NCI-H1417 treated with DMSO at 0.1 percent for 48 hours (cell line): ENCODE results near the gene ZNF536.
"Not testable (repeated sequence)": the region's sequence is repeated elsewhere in the genome, so short reads cannot be mapped to it uniquely, and the experiment has no call there.

Source experiments
- DNase-seq: peaks from one replicate; lab custom pipeline; 2025; lab: John Stamatoyannopoulos, UW

Gene ZNF536

DNA sequence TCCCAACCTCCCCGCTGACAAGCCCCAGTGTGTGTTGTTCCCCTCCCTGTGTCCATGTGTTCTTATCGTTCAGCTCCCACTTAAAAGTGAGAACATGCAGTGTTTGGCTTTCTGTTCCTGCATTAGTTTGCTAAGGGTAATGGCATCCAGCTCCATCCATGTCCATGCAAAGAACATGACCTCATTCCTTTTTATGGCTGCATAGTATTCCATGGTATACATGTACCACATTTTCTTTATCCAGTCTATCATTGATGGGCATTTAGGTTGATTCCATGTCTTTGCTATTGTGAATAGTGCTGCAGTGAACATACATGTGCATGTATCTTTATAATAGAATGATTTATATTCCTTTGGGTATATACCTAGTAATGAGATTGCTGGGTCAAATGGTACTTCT, 114.1 kb downstream of the ZNF536 start:
- DNase-seq: not testable (repeated sequence)

- no peak for DNase-seq
These were observed 115.0 kb downstream of the ZNF536 start for GRCh38 chr19:30487178-30487577.

DNA sequence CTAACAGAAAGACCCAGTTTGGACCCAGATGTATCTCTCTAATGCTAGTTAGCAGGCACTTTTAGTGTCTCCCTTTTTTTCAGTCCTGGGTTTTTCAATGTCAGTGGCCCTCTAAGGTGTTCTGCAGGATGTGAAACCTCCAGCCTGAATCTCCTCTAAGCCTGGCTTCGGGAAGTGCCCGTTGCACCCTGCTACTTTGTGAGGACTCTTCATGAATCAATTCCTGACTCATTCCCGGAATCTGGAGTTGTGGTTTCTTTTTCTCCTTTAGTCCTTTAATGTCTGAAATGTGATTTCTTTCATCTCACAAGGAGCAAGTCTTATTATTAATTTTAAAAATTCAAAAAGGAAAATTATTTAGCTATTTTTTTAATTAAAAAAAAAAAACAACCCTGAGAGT, 116.0 kb downstream of the ZNF536 start:
- DNase-seq: no peak

DNA sequence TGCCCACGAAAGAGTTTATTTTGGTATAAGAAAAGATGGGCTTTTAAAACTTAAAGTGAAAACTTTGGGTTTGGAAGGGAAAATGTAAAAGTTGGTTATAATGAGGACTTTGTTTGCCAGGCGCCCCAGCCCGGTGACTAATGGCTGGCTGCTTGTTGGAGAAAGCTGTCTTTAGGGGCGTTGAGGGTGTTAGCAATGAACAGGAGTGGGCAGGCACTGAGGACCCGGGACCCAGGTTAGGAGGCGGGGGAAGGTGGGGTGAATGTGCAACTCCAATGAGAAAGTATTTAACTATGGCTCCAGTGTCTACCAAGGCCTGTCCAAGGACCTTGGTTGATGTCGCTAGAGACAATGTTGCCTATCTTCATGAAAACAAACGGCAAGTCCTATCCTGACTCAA, 118.6 kb downstream of the ZNF536 start:
- DNase-seq: no peak

- DNase-seq: no peak
These were observed 120.5 kb downstream of the ZNF536 start for GRCh38 chr19:30492586-30493270.

DNA sequence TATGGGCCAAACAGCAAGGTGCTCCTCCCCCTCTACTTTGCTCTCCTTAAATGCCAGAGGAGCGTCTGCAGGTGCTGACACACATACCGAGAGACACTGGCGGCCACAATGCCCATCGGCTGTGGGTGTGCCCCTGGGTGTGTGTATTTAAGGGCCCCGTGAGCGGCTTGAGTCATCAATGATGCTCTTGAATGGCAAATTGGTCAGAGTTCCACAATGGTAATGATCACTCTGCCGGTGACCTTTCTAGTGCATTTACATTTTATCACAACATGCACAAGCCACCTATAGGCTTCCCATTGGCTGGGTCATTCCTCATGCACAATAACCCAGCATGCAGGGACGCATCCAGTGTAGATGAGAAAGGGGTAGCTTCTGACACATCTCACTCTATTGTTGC, 124.8 kb downstream of the ZNF536 start:
- DNase-seq: no peak

GRCh38 chr19:30498085-30498484, 125.9 kb downstream of the ZNF536 start:
- DNase-seq: not testable (repeated sequence)

DNA sequence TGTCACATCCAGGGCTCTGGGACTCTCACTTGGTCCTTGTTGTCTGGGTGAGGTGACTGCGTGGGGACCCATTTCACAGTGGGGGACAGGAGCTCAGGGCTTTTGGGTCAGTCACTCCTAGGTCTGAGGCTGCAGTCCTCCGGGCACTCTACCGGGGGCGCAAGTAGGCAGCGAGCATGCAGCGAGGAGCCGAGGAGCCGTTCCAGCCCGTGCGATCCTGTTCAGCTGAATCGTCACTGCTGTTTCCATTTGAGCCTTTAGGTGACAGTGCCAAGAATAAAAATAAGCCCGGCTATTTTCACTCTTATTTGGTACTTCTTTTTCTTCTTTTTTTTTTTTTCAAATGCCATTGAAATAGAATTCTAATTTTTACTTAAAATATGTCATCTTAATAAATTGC, 126.5 kb downstream of the ZNF536 start:
- DNase-seq: no peak

GRCh38 chr19:30504272-30504671, 132.1 kb downstream of the ZNF536 start:
- no peak for DNase-seq

DNA sequence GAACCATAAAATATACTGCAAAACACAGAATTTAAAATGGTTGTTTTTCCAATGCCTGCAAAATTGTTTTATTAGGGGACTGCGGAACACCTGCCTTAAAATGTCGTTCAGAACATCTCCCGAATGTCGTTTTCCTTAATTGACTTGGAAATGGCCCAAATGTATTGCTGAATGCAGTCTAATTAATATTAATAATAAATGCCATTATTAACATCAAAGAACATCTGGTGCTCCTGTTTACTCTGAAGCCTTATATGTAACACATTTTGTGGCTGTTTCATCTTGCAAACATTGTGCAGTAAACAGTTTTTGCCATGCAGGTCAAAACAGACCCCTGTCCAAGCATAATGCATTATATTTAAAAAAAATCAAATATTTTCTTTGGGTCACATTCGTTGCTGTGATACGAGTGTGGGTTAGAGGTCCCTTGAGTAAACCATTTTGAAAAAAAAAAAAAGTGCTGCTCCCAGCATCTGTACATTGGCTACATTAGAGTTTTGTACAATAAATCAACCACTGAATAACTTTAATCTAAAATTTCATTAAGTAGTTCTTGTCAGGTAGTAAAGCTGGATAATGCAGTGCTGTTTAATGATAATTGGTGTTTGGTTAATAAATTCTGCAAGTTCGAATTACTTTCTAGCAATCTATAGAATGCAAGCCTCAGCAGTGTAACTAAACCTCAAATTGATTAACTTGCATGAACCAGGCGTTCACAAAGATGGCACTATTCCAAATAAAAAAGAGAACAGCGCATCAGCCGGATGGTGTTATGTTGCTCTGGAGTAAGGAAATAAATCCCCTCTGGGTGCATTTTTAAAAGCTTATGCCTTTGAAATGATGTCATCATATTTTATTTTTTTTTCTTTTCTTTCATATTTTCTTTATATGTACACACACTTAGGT, 140.2 kb downstream of the ZNF536 start:
- no peak for DNase-seq

DNA sequence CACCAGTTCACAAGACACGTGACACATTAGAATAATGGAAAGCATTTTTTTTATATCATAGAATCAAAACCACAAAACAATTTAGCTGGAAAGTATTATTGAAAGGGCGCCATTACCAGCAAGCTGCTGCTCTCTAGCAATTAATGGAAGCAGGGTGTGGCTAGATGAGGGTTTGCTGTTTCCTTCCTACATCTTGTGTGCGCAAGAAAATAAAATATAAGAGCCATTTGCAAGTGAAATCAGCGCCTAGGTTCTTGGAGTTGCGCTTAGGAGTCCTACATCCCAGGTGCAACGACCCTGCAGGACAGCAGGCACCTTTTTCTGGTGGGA, 140.9 kb downstream of the ZNF536 start:
- no peak for DNase-seq

- no peak for DNase-seq
These were observed 143.9 kb downstream of the ZNF536 start for GRCh38 chr19:30516111-30516510.

GRCh38 chr19:30516531-30516930, 144.3 kb downstream of the ZNF536 start:
- DNase-seq: no peak

DNA sequence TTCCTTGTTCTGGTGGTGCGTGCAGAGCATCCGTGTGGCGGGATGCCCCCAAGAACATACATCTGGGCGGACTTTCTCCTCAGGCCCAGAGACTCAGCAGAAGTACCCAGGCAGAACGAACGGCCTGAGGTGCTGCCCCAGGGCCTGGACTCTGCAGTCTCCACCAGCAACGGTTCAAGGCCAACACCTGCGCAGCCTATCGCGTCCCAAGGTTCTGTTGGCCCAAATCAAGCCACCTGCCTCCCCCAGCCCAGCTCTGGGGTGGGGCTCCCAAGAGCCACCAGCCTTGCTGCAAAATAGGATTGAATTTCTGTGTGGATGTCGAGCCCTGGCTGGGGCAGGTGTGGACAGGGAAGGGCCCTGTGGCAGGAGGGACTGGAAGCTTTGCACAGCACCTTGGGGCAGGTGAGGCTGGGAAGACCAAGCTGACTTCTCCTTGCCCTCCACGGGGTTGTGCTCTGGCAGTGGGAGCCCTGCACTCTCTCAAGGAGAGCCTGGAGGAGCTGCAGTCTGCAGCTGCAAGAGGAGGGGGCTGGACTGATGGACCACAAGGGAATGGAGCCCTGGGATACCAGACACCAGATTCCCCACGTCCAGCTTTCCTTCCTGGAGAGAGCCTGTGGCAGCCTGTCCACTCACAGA, 146.9 kb downstream of the ZNF536 start:
- no peak for DNase-seq

DNA sequence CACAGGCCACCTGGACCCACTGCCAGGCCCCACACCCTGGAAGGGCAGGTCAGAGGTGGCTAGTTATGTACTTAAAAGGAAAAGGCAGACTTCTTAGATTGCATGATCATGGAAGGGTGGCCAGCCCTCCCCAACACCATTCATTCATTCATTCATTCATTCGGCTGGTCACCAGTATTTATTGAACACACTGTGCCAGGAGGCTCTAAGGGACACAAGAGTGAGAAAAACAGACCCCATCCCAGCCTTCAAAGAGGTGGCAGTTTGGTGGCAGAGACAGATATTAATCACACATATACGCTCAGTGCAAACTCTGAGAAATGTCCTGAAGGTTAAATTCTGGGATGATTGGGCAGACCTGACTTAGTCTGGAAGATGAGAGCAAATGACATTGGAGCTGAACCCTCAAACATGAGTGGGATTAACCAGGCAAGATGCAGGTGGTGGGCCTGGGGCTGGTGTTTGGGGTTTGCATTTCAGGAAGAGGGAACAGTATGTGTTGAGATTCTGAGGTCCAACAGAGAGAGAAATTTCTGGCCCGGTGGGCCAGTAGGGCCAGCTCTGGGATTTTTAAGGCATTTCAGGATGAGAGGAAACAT, 147.5 kb downstream of the ZNF536 start:
- no peak for DNase-seq

DNA sequence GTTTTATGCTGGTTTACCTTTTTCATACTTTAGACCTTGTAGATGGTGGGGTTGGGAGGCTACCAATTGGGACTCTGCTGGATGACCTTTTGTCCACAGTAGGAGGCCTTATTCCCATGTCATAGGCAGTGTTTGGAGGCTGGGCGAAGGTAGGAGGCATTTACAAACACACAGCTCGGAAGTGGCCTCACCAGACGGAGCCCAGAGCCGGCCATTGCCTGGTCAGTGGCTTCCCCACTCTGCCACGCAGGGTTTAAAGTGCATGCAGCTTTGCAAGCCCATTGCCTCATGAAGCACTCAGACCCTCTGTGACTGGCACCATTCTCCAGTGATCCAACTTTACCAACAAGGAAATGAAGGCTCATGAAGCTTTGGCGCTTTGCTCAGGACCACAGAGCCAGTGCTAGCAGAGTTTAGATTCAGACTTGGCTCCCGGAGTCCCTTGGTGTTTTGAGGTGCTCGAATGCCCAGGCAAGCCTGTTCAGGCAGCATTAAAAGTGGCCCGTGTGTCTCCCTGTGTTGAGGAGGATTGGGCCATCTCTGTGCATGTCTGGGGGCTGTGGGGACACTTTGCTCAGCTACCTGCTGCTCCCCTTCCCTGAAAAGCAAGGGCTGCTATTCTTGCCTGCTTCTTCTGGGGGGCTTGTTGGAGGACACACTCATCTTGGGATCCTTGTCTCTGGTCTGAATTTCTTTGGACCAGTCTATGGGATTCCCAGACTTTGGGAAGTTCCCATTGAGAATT, 148.7 kb downstream of the ZNF536 start:
- DNase-seq: no peak

GRCh38 chr19:30521937-30522336, 149.8 kb downstream of the ZNF536 start:
- DNase-seq: no peak

GRCh38 chr19:30522341-30522740, 150.2 kb downstream of the ZNF536 start:
- DNase-seq: no peak

DNA sequence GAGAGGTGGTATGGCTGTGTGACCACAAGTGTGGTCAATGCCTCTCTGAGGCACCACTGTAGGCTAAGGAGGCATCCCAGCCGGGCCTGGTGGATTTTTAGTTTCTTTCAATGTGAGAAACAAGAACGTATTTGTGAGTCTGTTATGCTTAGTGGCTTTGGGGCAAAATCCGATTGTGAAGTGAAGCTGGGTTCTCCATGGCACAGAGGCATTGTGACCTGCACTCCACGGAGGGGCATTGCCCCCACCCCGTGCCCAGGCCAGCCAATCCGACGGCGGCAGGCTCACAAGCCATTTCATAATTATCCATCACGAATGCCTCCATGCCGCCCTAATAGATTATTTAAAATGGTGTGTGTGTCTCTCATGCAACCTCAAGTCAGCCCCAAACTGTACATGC, 151.6 kb downstream of the ZNF536 start:
- DNase-seq: no peak

- DNase-seq: no peak
These were observed 153.2 kb downstream of the ZNF536 start for GRCh38 chr19:30525383-30525782.

- DNase-seq: no peak
These were observed 156.7 kb downstream of the ZNF536 start for GRCh38 chr19:30528919-30529318.

DNA sequence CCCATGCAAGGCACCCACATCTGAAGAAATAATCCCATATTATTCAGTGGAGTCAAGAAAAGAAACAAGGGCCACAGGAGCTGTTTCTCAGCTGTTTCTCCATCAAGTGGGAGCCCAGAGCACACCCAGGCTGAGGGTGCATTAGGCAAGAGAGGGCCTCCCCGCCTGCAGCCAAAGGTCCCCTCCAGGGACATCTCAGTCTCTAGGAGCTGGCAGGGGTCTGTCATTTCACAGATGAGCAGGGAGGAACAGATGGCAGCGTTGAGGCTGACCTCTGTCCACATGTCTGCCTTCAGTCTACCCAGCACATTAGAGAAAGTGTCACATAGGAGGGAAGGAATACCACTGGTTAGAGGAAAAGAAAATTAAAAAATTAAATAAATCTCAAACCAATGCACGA, 157.7 kb downstream of the ZNF536 start:
- DNase-seq: no peak
